Stomach (tissue), 9 donors: ENCODE data around the gene CEACAM7. TPM values are rescaled to one million over a fixed set of nuclear protein-coding genes. Genes with fewer than 3 reads are reported as not detected.

Source experiments
- DNase-seq, 2 donors: peaks; one replicate each; pipeline versions ENCODE4 v3.0.0 to v3.0.0-alpha.2; 2013 to 2019
- H3K27ac ChIP-seq, 5 donors: fragments of 200-600 bp in 4 of 5; sonication (generic) in 4 of 5; one replicate each; pipeline ENCODE4 v1.5.1; 2013 to 2019; ENCODE audit warnings: mild to moderate bottlenecking in 1 of 5, moderate library complexity in 1 of 5
- H3K27me3 ChIP-seq, 3 donors: fragments of 200-600 bp; sonication (generic); one replicate each; pipeline ENCODE4 v1.5.1; 2017 to 2019; ENCODE audit warnings: mixed run types in 1 of 3
- H3K36me3 ChIP-seq, 4 donors: fragments of 200-600 bp; sonication (generic); 1 replicate in 3 of 4; 2 replicates in 1 of 4; pipeline ENCODE4 v1.5.1; 2016 to 2019
- H3K4me1 ChIP-seq, 4 donors: fragments of 200-600 bp; sonication (generic); one replicate each; pipeline ENCODE4 v1.5.1; 2016 to 2019
- H3K4me3 ChIP-seq, 4 donors: fragments of 200-600 bp; sonication (generic) in 3 of 4; one replicate each; pipeline ENCODE4 v1.5.1; 2016 to 2019; ENCODE audit warnings: mild to moderate bottlenecking in 1 of 4
- H3K9me3 ChIP-seq, 4 donors: fragments of 200-600 bp; sonication (generic); one replicate each; pipeline ENCODE4 v1.5.1; 2016 to 2019
- EP300 ChIP-seq: sonication (generic); formaldehyde crosslinking; IDR thresholded peaks from one replicate; pipeline ENCODE4 v1.6.1; 2017; ENCODE audit warnings: antibody characterized with exemption
- POLR2A ChIP-seq, 4 donors: fragments of 450-650 bp; IDR thresholded peaks; one replicate each; pipeline ENCODE4 v1.6.1; 2016; ENCODE audit warnings: antibody characterized with exemption in 4 of 4, control low read depth in 2 of 4, mild to moderate bottlenecking in 1 of 4, moderate library complexity in 1 of 4
- POLR2AphosphoS5 ChIP-seq, 3 donors: sonication (generic); formaldehyde crosslinking; IDR thresholded peaks; one replicate each; pipeline ENCODE4 v1.6.1; 2016; ENCODE audit warnings: antibody characterized with exemption in 3 of 3
- WGBS, 5 donors: extraction: QIAGEN DNeasy Blood & Tissue Kit in 3 of 5; methylation state at CpG; one replicate each; pipeline versions ENCODE4 v1.1.5 to v1.1.7; 2013 to 2018; 5-methylcytosine and 5-hydroxymethylcytosine counted together
- intact Hi-C: fragments of 100-400 bp; cut with DNase I; formaldehyde crosslinking; loops from one replicate; pipeline ENCODE4 v1.15.1; 2023; ENCODE audit warnings: low total_unique reads
- polyA plus RNA-seq, 3 donors: library from polyadenylated mRNA; stranded (reverse); fragments of 200-250 nt; gene quantifications; one replicate each; pipeline ENCODE4 v1.2.3, GENCODE V29; 2013
- total RNA-seq, 5 donors: library from RNA; depleted of rRNA; stranded (reverse); fragments of >200 nt; gene quantifications; one replicate each; pipeline versions ENCODE4 v1.1.0 to v1.2.3, GENCODE V29; 2014 to 2016
- TF ChIP-seq, protein P1 (sequence below), 7 experiments: fragments of 450-650 bp in 4 of 7; fragments of 200-600 bp in 3 of 7; sonication (generic) in 3 of 7; IDR thresholded peaks; one replicate each; pipeline ENCODE4 v1.5.1; 2016 to 2019; ENCODE audit warnings: antibody characterized with exemption in 7 of 7, control low read depth in 2 of 7, mild to moderate bottlenecking in 1 of 7
- donor health status: healthy with polysubstance abuse.
- donor health status: Bipolar disorder and iron deficiency.
- donor health status: healthy.

CEACAM7 gene
- total and polyA plus RNA-seq, 8 donors, result 1.3 to 6.2 TPM; not detected in 6

DNA sequence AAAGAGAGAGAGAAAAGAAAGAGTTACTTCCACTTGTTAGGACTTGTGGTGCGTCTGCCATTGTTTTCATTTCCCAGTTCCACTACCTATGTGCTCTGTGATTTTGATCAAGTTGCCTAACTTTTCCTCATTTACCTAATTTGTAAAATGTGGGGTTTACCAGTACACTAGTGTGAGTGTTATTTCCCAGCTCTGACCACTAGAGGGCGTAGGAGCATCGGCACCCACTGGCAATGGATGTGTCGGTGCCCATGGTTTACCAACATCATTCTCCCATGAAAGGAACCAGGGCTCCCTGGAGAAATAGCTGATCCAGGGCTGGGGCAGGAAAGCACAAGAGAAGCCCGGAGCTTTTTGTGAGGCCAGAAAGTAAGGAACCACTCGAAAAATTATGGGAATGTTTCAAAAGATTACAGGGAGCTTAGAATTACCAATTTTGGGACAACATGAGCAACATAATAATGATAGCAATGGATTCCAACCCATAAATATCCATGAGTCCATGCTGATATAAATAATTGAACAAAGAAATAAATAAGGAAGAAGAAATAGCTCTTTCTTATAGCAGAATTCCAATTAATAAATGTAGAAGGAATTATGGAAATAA is 46.1 kb downstream of the CEACAM7 start:
- TF ChIP-seq EP300 (no peak), POLR2A (IDR thresholded peaks at IDR 0.05) (no peak)
- TF ChIP-seq, protein P1, sequence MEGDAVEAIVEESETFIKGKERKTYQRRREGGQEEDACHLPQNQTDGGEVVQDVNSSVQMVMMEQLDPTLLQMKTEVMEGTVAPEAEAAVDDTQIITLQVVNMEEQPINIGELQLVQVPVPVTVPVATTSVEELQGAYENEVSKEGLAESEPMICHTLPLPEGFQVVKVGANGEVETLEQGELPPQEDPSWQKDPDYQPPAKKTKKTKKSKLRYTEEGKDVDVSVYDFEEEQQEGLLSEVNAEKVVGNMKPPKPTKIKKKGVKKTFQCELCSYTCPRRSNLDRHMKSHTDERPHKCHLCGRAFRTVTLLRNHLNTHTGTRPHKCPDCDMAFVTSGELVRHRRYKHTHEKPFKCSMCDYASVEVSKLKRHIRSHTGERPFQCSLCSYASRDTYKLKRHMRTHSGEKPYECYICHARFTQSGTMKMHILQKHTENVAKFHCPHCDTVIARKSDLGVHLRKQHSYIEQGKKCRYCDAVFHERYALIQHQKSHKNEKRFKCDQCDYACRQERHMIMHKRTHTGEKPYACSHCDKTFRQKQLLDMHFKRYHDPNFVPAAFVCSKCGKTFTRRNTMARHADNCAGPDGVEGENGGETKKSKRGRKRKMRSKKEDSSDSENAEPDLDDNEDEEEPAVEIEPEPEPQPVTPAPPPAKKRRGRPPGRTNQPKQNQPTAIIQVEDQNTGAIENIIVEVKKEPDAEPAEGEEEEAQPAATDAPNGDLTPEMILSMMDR (IDR thresholded peaks at IDR 0.05), result peak in 5 of 7 experiments; percentile 44 to 84 (median 83)
- Histone ChIP-seq H3K4me1 (no peaks in the 10 kb centered on the region), H3K27ac (no peak overlapping the region), H3K4me3 (no peak overlapping the region), H3K9me3 (no peaks in the 10 kb centered on the region), H3K36me3 (no peaks in the 10 kb centered on the region), H3K27me3 (peaks cover 0 to 23% (median 12%) of the 10 kb centered on the region in 3 donors)
- intact Hi-C loops, result no loop called here
- 2 to 6% (median 4%) methylated on average over 6 of the region's 6 CpGs for WGBS, 5 donors
- peak; percentile 77 to 78 for DNase-seq

DNA sequence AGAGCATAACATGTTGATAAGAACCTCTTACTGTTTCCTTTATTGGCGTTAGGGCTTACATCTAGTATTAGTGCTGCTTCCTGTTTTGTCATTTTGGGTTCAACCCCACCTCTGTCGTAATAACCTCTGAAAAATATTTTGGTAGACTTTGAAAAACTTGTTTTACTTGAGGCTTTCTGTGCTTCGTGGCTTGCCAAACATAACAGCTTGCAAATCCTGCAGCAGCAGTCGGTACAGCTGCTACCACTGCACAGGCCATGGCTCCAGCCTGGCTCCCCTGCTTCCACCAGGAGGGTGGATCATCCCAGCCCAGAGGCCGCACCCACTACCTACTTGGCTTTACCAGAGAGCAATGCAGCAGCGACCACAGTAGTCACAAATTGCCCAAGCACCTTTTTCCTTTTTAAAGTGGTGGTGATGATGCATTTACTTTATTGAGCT is 49.4 kb downstream of the CEACAM7 start:
- peak overlapping the region in 2 of 5 donors; percentile 33 to 53 for H3K27ac ChIP-seq
- H3K4me1 ChIP-seq, result no peaks in the 10 kb centered on the region
- TF ChIP-seq, protein P1 (IDR thresholded peaks at IDR 0.05), result no peak
- no peak for TF ChIP-seq POLR2AphosphoS5 (IDR thresholded peaks at IDR 0.05)
- no peak for TF ChIP-seq POLR2A (IDR thresholded peaks at IDR 0.05)
- TF ChIP-seq EP300, result no peak
- peaks cover 0 to 23% (median 12%) of the 10 kb centered on the region in 3 donors for H3K27me3 ChIP-seq
- 27 to 39% (median 37%) methylated on average over 6 of the region's 6 CpGs for WGBS, 5 donors
- no peak for DNase-seq
- H3K36me3 ChIP-seq, result no peaks in the 10 kb centered on the region
- intact Hi-C loops, result no loop called here
- peaks cover 0 to 5% (median 0%) of the 10 kb centered on the region in 4 donors for H3K9me3 ChIP-seq
- no peak overlapping the region for H3K4me3 ChIP-seq

DNA sequence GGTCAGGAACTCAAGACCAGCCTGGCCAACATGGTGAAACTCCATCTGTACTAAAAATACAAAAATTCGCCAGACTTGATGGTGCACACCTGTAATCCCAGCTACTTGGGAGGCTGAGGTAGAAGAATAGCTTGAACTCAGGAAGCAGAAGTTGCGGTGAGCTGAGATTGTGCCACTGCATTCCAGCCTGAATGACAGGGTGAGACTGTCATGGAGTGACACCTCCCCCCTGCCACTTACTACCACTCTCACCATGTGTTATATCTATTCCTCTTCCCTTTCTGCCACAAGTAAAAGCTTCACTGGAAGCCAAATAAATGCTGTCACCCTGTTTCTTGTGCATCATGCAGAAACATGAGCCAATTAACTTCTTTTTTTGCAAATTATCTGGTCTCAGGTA is 50.6 kb downstream of the CEACAM7 start:
- H3K27me3 ChIP-seq, result peaks cover 0 to 23% (median 12%) of the 10 kb centered on the region in 3 donors

DNA sequence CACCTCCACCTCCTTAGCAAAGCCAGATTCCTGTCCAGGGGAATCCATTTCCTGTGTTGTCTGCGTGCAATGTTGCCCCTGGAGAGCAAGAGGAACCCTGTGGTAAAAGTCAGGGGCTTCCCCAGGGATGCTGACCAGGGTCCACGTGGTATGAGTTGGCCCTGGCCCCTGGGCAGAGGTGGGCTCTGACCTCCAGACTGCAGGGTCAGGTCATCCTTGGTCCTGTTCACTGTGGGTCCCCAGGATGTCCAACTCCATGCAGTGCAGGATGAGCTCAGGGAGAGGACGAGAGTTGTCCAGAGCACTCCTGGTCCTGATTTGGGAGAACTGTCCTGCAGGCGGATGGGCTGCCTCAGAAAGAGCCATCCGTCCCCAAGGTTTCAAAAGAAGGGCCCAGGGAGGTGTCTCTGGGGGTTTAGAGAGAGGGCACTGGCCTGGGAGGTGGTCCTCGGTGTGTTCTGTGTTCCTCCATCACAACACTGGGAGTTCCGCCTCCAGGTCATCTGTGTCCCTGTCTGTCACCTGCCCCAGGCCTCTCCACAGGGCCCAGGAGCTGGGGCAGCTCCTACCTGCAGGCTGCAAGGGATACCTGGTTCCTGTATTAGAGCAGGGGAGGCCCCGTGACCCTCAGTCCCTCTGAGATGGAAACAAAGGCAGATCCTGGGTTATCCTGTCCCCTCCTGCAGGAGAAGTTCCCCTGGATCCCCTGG is 59.9 kb downstream of the CEACAM7 start:
- TF ChIP-seq POLR2A (IDR thresholded peaks at IDR 0.05) (no peak), EP300 (no peak), POLR2AphosphoS5 (IDR thresholded peaks at IDR 0.05) (no peak)
- TF ChIP-seq, protein P1 (IDR thresholded peaks at IDR 0.05), result no peak
- peaks cover 0 to 20% (median 12%) of the 10 kb centered on the region in 4 donors for H3K9me3 ChIP-seq
- no peak overlapping the region for H3K27ac ChIP-seq
- H3K4me3 ChIP-seq, result no peak overlapping the region
- H3K27me3 ChIP-seq, result peaks cover 0 to 47% (median 19%) of the 10 kb centered on the region in 3 donors
- 58 to 67% (median 58%) methylated on average over 4 to 8 of the region's 8 CpGs for WGBS, 5 donors
- no peaks in the 10 kb centered on the region for H3K4me1 ChIP-seq
- H3K36me3 ChIP-seq, result no peaks in the 10 kb centered on the region
- intact Hi-C loops, result no loop called here
- DNase-seq, result no peak

More for the DNA sequence above, 50.6 kb downstream of the CEACAM7 start:
- no peak for DNase-seq
- Histone ChIP-seq H3K4me1 (no peaks in the 10 kb centered on the region), H3K27ac (peak overlapping the region in 2 of 5 donors; percentile 19 to 53), H3K9me3 (peaks cover 0 to 11% (median 0%) of the 10 kb centered on the region in 4 donors), H3K4me3 (no peak overlapping the region), H3K36me3 (no peaks in the 10 kb centered on the region)
- 41 to 67% (median 57%) methylated on average over 2 of the region's 2 CpGs for WGBS, 5 donors
- intact Hi-C loops, result no loop called here
- TF ChIP-seq, protein P1 (IDR thresholded peaks at IDR 0.05), result no peak
- TF ChIP-seq EP300, result no peak
- TF ChIP-seq POLR2A (IDR thresholded peaks at IDR 0.05), result no peak
- no peak for TF ChIP-seq POLR2AphosphoS5 (IDR thresholded peaks at IDR 0.05)
